ENCODE measurements around the gene JCAD. TPM values are rescaled to one million over a fixed set of nuclear protein-coding genes. Genes with fewer than 3 reads are reported as not detected.

JCAD gene
- total RNA-seq, 4 donors from 2014 or later, result 2.6 to 10.1 (median 6.8) TPM

DNA sequence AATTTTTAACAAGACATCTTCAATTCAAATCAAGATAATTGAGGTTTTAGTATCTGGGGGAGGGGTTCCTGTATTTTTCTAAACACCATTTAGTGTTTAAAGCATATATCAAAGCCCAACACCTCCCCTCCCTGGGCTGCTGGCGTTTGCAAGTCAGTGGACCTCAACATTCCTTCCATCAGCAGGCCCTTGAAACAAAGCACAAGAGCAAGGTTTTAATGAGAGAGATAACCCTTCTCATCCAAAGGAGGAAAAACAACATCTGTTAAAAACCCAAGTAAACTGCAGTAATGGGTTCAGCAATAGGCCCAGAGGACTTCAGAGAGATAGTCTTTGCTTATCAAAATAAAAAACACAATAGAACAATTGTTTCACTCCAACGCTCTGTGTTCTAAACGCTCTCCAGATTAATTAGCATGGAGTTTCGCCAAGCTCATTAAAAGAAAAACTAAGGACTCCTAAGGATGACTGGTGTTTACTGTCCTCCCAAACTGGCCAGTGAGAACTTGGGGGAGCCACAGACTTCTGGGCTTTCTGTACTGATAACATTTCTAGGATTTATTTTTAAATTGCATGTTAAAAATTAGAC is 2.5 kb downstream of the JCAD start:
- no peaks in the 10 kb centered on the region for H3K9me3 ChIP-seq
- peak overlapping the region; percentile 51 for H3K27ac ChIP-seq
- no peaks in the 10 kb centered on the region for H3K36me3 ChIP-seq
- 77% methylated on average over 4 of the region's 4 CpGs for WGBS
- peaks cover 31% of the 10 kb centered on the region for H3K4me1 ChIP-seq
- H3K4me3 ChIP-seq, result peak overlapping the region; percentile 79
- no peak for DNase-seq (ENCODE audit: low spot score in 2 of 2)
- TF ChIP-seq POLR2A (IDR thresholded peaks at IDR 0.05), result no peak
- no peak for TF ChIP-seq CTCF (IDR thresholded peaks at IDR 0.05)
- no peak for TF ChIP-seq EP300 (IDR thresholded peaks at IDR 0.05)
- TF ChIP-seq POLR2AphosphoS5 (IDR thresholded peaks at IDR 0.05), result no peak
- peaks cover 7% of the 10 kb centered on the region for H3K27me3 ChIP-seq

- 77% methylated on average over 1 of the region's 1 CpG for WGBS
- Histone ChIP-seq H3K27me3 (peaks cover 7% of the 10 kb centered on the region), H3K9me3 (no peaks in the 10 kb centered on the region), H3K27ac (peak overlapping the region; percentile 68), H3K4me1 (peaks cover 31% of the 10 kb centered on the region), H3K36me3 (no peaks in the 10 kb centered on the region), H3K4me3 (no peak overlapping the region)
- no peak for DNase-seq (ENCODE audit: low spot score in 2 of 2)
- TF ChIP-seq POLR2AphosphoS5 (IDR thresholded peaks at IDR 0.05) (no peak), EP300 (IDR thresholded peaks at IDR 0.05) (no peak), CTCF (IDR thresholded peaks at IDR 0.05) (no peak), POLR2A (IDR thresholded peaks at IDR 0.05) (no peak)
Measured at GRCh38 chr10:30056281-30056680, 3.1 kb downstream of the JCAD start.

DNA sequence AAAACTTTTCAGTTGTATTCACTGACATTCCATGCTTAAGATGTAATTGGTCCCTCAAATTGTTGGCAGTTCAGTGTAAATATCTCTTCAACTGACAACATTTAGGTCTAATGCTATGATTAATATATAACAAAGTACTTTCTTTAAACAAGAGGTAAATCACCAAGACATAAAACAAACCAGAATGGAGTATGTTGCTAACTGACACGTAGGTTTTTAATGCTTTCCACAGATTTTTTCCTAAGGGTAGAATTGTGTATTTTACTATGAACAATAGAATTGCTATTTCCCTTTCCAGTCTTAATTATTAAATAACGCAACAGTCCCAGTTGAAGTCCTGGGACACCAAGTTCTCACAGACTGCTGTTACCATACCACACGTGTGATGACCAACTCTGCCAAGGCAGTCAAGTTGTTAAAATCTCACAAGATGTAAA is 4.1 kb downstream of the JCAD start:
- Histone ChIP-seq H3K4me3 (no peak overlapping the region), H3K9me3 (no peaks in the 10 kb centered on the region), H3K27me3 (peaks cover 7% of the 10 kb centered on the region), H3K27ac (peak overlapping the region; percentile 83), H3K36me3 (no peaks in the 10 kb centered on the region), H3K4me1 (peaks cover 31% of the 10 kb centered on the region)
- TF ChIP-seq EP300 (IDR thresholded peaks at IDR 0.05) (peak; percentile 62), POLR2A (IDR thresholded peaks at IDR 0.05) (no peak), CTCF (IDR thresholded peaks at IDR 0.05) (no peak), POLR2AphosphoS5 (IDR thresholded peaks at IDR 0.05) (peak in 1 of 3 donors; percentile 6)
- WGBS, result 54% methylated on average over 3 of the region's 3 CpGs
- no peak for DNase-seq (ENCODE audit: low spot score in 2 of 2)

- peaks cover 15% of the 10 kb centered on the region for H3K4me1 ChIP-seq
- 88% methylated on average over 6 of the region's 6 CpGs for WGBS
- no peaks in the 10 kb centered on the region for H3K27me3 ChIP-seq
- H3K4me3 ChIP-seq, result no peak overlapping the region
- H3K27ac ChIP-seq, result no peak overlapping the region
- no peak for DNase-seq (ENCODE audit: low spot score in 2 of 2)
- H3K36me3 ChIP-seq, result no peaks in the 10 kb centered on the region
- no peak for TF ChIP-seq POLR2AphosphoS5 (IDR thresholded peaks at IDR 0.05)
- TF ChIP-seq POLR2A (IDR thresholded peaks at IDR 0.05), result no peak
- no peak for TF ChIP-seq CTCF (IDR thresholded peaks at IDR 0.05)
- TF ChIP-seq EP300 (IDR thresholded peaks at IDR 0.05), result no peak
- no peaks in the 10 kb centered on the region for H3K9me3 ChIP-seq
Measured at GRCh38 chr10:30052062-30052461, 7.3 kb downstream of the JCAD start.

- H3K4me3 ChIP-seq, result no peak overlapping the region
- TF ChIP-seq CTCF (IDR thresholded peaks at IDR 0.05) (no peak), POLR2AphosphoS5 (IDR thresholded peaks at IDR 0.05) (no peak), POLR2A (IDR thresholded peaks at IDR 0.05) (no peak)
- H3K36me3 ChIP-seq, result peaks cover 7% of the 10 kb centered on the region
- no peaks in the 10 kb centered on the region for H3K27me3 ChIP-seq
- no peak for DNase-seq (ENCODE audit: low spot score in 2 of 2)
- H3K9me3 ChIP-seq, result no peaks in the 10 kb centered on the region
- no peak overlapping the region for H3K27ac ChIP-seq
- 88% methylated on average over 8 of the region's 8 CpGs for WGBS
- peaks cover 8% of the 10 kb centered on the region for H3K4me1 ChIP-seq
Measured at GRCh38 chr10:30051220-30051619, 8.2 kb downstream of the JCAD start.

All from suprapubic skin (tissue), 4 donors.